Hematopoietic multipotent progenitor cell treated with erythropoietin and hydrocortisone succinate and interleukin-3 and kit ligand, for 17 days (in vitro differentiated cells): ENCODE data around the gene NFATC1.

Source experiments
- DNase-seq: peaks from one replicate; pipeline ENCODE4 v3.0.0-alpha.2; 2015; ENCODE audit warnings: low spot score

NFATC1 gene

GRCh38 chr18:79389689-79390088 is 6.0 kb upstream of the NFATC1 start:
- no peak for DNase-seq

GRCh38 chr18:79392226-79392625 is 3.5 kb upstream of the NFATC1 start:
- no peak for DNase-seq

GRCh38 chr18:79393181-79393634 is 2.5 kb upstream of the NFATC1 start:
- DNase-seq: no peak

GRCh38 chr18:79393635-79394533 is 1.8 kb upstream of the NFATC1 start:
- DNase-seq: peak; percentile 19

- DNase-seq: no peak
These were observed 1.0 kb upstream of the NFATC1 start for GRCh38 chr18:79394534-79395307.

GRCh38 chr18:79395308-79395640 is 456 bp upstream of the NFATC1 start:
- DNase-seq: no peak

GRCh38 chr18:79396431-79397246 is 909 bp downstream of the NFATC1 start:
- DNase-seq: no peak

GRCh38 chr18:79397247-79397829 is 1.6 kb downstream of the NFATC1 start:
- DNase-seq: no peak

- no peak for DNase-seq
These were observed 2.4 kb downstream of the NFATC1 start for GRCh38 chr18:79397830-79398761.

GRCh38 chr18:79399275-79400081 is 3.7 kb downstream of the NFATC1 start:
- no peak for DNase-seq

- DNase-seq: no peak
These were observed 4.4 kb downstream of the NFATC1 start for GRCh38 chr18:79400091-79400590.

GRCh38 chr18:79400591-79401381 is 5.1 kb downstream of the NFATC1 start:
- DNase-seq: no peak

- no peak for DNase-seq
These were observed 5.9 kb downstream of the NFATC1 start for GRCh38 chr18:79401494-79402208.

- no peak for DNase-seq
These were observed 6.5 kb downstream of the NFATC1 start for GRCh38 chr18:79402209-79402576.

- DNase-seq: peak; percentile 32
These were observed 7.4 kb downstream of the NFATC1 start for GRCh38 chr18:79402977-79403722.

GRCh38 chr18:79403723-79404566 is 8.2 kb downstream of the NFATC1 start:
- no peak for DNase-seq

- DNase-seq: no peak
These were observed 8.8 kb downstream of the NFATC1 start for GRCh38 chr18:79404567-79404910.
